GM03348 (cell line): Measurements from ENCODE around the gene PAM.
A peak's percentile ranks its signal among the peaks of the same experiment; 100 is the strongest.
"Not testable (repeated sequence)": the region's sequence is repeated elsewhere in the genome, so short reads cannot be mapped to it uniquely, and the experiment has no call there.

Experiments
- DNase-seq: peaks from one replicate; pipeline ENCODE4 v3.0.0; 2012; ENCODE audit warnings: low spot score

PAM gene

DNA sequence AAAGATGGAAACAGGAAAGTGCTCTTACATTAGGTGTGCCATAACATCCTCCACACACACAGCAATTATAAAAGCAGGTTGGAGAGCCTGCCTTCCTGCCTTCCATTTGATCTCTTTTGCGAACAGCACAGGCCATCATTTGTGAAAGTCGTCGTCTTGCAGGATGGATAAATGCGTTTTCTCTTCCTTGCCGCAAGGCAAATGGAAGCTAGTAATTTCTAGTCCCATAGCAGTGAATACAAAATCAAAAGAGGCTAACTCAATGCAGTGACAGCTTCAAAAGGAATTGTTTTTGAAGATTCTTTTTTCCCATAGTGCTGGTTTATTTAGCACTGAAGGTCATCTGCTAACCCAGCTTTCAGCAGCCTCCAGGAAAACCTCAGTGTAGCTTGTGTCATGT, 186.0 kb downstream of the PAM start:
- no peak for DNase-seq

DNA sequence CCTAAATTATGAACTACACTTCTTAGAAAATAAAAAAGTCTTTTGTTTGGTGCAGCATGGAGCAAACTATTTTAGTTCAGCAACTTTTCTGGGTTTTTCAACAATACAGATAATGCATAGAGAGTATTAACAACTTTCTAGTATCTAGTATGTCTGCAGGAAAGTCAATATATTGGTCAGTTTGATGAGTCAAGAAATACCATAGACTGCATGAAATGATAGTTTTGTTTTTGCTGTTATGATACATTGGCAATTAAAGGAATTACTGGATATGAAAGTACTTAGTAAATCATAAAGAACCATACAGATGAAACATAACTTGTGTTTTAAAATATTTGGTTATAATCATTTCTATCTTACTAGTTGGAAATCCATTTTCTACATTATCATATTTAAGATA, 191.3 kb downstream of the PAM start:
- DNase-seq: no peak

DNA sequence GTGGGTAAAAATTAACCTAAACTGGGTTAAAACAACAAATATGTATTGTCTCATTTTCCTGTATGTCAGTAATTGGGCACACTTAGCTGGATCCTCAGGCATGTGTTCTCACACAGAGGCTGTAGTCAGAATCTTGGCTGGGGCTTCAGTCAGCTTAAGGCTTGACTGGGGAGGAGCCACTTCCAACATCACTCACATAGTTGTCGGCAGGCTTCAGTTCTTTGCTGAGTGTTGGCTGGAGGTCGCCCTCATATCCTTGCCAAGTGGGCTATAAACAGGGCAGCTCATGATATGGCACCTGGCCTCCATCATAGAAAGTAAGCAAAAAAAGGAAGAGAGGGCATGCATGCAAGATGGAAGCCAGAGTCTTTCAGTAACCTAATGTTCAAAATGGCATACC, 191.9 kb downstream of the PAM start:
- no peak for DNase-seq

DNA sequence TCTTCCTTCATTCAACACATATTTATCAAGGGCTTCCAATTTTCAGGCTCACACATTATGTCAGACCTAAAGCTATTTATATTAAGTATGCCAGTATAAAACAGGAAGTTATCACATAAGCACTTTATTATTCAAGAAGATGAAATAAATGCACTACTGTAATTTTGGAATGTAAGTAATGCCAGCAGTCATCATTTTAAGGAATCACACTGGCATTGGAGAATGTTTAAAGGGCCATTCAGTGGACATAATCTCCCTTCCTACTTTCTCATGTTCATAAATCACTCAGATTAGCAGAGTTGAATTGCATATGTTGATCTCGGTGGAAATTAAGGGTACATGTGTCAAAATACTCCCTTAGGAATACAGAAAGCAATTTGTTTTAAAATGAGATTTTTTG, 200.4 kb downstream of the PAM start:
- DNase-seq: no peak

DNA sequence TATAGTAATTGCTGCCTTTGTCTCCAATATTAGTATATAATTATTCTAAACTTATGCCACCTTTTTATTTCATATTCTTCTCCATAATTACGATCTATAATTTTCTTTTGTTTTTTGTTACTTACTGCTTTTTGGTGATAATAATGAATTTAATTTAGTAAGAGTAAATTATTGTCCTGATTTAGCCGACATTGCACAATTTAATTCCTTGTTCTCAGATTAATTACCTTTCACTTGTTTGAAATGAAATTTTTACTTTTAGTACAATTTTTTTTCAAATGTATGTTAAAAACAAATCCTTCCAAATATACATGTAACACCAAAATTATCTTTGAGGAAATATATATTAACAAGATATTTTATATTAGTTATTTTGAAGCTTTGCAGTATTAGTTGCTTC, 201.5 kb downstream of the PAM start:
- DNase-seq: no peak

DNA sequence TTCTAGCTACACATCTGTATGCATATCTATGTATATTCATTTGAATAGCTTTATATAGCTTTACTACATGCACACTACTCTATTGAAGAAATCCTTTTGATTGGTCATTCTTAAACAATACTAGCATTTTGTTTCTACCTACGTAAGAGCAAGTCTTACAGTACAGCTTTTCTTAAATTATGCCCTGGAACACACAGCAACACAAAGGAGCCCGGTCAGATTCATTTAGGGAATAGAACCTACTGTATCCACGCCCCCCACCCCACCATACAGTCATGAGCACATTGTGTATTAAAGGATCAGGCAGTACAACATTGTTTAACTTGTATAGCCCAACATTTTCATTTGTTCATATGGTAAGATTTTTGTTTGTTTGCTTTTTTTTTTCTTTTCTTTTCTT, 202.0 kb downstream of the PAM start:
- DNase-seq: no peak

DNA sequence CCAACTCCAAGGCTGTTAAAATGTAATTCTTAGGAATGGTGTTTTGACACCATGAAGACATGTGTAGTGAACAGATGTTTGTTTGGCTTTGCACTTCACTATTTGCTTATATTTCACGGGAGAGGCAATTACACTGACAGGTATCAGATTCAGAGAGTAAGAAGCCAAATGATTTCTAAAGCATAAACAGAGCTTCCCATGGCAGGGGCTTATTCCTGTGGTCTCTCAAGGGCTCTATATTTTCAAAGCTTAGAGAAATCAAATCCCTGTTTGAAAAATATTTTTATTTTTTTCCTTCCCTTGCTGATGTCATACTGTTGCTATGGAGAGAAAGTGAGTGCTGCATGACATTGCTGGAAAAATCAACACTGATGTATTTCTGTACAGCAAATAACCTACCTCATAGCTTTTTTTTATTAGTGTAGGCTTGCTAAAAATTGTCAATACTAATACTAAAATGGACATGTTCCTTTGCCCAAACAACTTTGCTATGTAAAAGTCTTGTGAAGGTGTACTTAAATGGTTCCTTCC, 203.4 kb downstream of the PAM start:
- no peak for DNase-seq

DNA sequence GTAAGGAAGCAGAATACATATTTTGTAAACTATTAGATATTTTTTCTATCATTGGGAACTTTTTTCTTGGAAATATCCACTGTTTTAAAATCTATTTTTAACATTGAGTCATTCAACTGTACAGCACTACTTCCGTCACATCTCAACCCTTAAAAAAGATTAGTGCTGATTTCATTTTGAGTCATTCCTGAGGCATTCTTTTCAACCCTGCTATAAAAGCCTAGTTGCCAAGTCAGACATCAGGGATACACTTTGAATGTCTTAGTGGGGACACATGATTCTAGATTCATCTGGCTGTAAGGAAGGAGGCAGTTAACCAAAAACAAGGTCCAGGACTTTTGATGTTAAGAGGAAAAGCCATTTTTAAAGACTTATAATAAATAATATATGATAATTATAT, 203.9 kb downstream of the PAM start:
- peak; percentile 65 for DNase-seq

DNA sequence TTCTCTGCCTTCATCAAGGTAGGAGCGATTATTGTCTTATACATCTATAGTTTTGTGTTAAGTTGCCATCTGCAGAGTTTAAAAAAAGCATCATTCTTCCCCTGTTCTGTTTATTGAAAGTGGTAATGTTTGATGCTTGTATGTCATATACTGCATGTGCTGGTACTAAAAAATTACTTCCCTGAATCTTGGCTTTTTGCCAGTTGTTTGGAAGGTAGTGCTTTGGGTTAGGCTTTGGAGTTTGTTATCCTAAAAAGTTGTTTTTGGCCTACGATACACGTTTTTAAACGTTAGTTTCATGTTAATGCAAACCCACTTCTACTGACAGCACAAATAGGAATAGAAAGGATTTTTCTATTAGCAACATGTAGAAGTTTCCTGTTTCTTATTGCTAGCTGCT, 206.6 kb downstream of the PAM start:
- no peak for DNase-seq

DNA sequence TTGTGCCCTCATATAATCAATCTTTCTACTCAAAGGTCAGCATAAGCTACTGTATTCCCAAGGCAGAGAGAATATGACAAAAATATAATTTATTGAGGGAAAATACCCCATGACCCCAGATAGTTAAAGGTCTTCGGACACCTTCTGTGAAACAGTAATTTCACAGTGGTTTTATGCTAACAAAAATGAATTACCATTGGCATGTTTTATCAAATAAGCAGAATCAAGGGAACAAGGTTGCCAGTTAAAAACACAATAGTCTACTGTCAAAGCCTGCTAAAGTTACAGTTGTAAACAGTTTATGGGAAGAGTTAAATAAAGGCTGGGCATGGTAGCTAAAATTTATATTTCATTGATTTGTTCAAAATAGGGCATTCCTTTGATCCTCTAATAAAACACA, 210.5 kb downstream of the PAM start:
- no peak for DNase-seq

DNA sequence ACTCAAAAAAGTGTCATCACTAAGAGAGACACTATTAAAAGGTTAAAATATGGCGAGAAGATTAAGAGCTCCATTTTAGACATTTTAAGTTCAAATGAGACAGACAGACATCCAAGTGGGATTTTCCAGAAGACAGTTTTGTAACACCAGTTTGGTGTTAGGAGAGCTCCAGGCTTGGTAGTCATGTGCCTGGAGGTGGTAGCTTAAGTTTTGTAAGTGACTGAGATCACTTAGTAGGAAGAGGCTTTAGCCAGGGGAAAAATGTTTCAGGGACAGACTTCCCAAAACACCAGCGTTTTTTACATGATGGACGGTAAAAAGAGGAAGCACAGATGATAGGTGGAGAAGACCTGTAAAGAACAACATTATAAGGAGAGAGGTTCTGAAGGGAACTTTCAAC, 214.5 kb downstream of the PAM start:
- DNase-seq: no peak

DNA sequence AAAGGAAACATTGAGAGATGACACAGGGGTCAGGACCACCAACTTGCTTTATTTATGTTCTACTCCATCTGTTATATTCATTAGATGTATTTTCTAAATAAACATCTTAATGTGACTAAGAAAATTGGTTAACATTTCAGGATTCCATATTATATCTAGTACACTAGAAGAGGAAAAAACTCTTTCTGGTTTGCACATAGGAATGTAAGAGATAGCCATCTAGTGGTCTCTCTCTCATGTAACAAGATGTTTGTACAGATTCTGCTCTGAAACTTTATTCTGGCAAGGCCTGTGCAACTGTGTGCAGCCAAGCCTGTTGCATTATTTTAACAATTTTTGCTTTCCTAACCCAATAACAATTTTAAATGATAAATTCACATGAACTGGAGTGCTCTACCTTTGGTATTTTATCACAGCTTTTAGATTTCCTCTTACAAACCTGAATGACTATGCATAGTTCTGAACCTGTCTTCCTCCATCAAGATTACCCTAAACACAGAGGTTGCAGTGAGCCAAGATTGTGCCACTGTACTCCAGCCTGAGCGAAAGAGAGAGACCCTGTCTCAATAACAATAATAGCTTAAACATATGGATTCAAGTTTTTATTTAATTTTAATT, 216.7 kb downstream of the PAM start:
- DNase-seq: peak; percentile 66

DNA sequence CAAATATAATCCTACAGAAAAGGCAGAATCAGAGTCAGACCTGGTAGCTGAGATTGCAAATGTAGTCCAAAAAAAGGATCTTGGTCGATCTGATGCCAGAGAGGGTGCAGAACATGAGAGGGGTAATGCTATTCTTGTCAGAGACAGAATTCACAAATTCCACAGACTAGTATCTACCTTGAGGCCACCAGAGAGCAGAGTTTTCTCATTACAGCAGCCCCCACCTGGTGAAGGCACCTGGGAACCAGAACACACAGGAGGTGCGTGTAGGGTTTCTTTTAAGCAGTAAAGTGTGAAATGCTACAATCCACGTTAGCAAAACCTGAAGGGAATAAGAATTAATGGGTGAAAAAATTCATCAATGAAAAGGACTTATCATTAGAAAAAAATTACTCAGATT, 219.1 kb downstream of the PAM start:
- DNase-seq: no peak

DNA sequence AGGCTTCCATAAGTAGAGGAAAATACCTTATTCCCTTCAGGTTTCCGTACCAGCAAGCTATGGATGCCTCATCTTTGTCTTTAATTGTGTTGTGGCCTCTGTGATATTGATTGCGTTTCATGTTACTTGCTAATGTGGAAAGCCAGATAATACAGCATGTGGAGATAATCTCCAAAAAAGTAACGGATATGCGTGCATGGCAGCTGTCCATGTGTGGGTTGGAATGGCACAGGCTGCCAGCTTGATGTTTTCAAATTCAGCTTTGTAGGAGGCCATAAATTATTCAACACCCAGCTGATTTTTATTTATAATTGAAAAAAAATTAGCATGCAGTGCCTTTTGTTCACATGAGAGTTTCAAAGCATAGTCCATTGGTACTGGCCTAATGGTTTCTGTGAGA, 219.9 kb downstream of the PAM start:
- DNase-seq: peak; percentile 7

DNA sequence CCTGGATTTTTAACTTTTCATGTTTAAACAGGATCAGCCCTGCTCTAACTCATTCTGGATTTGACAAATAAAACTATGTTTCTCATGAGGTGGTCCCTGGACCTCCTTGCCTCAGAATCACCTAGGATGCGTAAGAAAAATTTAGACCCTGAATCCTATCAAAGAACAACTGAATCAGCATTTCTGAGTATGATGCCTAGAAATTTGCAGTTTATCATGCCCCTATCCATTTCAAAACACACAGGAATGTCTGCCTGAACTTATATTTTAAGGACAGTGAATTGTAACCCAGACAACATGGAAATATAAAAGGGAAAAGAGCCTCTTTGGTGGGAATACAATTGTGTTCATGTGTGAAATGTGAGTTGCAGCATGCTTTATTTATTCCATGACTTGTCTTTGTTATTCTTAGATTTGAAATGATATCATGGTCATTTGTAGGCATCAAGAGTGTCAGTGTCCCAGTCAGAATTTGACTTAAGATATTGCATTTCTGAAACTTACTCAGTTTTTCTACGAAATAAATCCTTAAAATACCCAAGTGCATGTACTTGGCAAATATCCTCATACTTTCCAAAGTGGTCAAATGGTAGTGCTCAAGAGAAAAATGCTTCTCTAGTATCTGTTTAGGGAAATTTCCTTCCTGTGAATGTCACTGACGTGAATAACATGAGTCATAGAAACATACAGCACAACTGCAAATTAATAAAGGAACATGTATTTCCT, 220.5 kb downstream of the PAM start:
- peak; percentile 32 for DNase-seq

DNA sequence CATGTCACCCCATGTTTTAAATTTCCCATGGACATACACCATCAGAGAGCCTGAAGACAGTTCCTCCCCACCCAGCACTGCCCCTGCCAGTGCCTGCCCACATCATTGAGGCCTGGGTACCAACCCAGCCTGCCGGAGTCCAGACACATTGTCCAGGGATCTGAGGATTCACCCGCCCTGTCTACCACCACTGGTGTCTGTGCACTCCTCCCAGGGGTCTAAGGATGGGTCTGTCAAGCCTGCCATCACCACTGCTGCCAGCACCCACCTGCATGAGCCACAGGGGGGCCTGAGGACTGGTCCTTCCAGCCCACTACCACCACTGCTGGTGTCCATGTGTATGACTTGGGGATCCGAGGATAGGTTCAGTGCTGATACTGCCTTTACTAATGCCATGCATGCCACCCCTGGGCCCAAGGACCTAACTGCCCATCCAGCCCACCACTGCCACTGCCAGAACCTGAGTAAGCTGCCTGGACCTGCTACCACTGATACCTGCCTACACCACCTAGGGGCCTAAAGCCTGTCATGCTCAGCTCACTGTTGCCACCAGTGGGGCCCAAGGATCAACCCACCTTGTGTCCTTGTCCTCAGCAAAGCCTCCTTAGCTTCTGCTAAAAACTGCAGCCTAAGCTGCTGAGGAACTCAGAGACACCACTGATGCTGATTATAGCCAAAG, 227.0 kb downstream of the PAM start:
- DNase-seq: no peak

DNA sequence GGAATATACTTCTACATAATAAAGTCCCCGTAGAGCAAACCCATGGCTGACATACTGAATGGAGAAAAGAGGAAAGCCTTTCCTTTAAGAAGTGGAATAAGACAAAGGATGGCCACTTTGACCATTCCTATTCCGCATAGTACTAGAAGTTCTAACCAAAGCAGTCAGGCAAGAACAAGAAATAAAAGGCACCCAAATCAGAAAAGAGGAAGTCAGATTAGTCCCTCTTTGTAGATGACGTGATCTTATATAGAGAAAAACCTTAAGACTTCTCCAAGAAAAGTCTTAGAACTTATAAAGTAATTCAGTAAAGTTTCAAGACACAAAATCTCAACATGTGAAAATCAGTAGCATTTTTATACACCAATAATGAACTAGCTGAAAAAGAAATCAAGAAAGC, 231.0 kb downstream of the PAM start:
- DNase-seq: no peak

DNA sequence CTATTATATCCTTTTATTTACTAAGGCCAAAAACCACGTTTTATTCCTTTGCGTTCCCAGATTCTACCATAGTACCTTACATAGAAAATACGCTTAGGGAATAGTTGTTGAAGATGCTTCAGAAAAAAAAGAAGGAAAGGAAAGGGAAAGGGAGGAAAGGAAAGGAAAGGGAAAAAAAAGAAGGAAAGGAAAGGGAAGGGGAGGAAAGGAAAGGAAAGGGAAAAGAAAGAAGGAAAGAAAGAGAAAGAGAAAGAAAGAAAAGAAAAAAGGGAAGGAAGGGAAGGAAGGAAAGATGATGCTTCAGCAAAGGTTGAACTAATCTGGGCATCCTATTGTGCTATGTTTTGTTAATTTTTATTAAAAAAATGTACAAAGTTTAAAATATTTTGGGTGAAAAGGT, 233.4 kb downstream of the PAM start:
- DNase-seq: no peak

DNA sequence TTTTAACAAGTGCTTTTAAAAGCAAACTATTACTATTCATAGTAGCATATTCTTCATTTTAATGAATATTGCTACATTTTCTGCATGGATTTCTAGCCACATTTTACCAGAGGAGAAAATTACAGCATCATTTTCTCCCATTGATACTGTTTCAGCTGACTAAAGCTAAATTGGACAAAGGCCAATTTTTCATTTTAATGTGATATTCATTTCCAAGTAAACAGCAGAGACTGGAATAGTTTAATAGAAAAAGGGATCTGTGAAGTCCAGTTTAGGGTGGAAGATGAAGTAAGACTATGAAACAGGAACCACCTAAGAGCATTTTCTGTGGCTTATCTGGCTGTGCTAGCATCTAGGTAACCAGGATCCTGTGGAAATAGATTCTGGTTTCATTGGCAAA, 236.7 kb downstream of the PAM start:
- no peak for DNase-seq

DNA sequence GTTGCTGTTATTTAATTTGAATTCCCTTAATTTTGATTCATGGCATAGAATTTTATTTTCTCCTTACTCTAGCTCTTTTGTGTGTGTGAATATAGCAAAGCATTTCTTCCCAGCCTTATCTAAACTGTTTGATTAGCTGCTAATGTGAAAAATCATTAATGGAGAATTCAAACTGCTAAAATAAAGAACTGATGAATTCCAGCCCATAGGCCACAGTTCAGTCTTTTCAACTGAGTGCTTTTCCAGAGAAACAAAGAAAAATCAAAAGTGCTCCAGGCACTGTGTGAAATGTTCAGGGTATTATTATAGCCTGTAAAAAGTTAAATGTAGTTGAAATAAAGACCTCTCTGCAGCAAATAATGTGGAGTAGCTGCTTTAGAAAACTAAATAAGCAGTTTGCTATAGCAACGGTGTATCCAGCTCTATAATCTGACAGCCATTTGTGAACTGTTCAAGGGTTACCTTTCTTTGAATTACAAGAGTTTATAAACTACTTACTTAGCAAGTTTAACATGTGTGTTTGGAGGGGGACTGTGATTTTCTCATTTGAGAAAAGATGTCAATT, 241.0 kb downstream of the PAM start:
- DNase-seq: no peak

DNA sequence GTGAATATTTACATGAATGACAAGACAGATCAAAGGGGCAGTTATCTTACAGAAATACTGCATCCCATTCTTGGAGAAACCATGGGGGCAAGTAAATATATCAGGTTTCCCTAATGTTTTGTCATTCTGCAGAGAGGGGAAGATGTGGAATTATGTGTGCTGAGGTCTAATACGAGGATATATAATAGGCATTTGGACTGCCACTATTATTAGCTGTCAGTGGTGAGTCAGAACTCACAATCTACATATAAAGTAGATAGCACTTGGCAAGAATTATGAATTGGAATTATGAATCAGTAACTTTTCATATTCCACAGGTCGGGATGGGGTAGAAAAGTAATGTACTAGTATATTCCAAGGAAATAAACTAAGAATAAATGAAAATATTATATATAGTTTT, 243.1 kb downstream of the PAM start:
- DNase-seq: no peak

DNA sequence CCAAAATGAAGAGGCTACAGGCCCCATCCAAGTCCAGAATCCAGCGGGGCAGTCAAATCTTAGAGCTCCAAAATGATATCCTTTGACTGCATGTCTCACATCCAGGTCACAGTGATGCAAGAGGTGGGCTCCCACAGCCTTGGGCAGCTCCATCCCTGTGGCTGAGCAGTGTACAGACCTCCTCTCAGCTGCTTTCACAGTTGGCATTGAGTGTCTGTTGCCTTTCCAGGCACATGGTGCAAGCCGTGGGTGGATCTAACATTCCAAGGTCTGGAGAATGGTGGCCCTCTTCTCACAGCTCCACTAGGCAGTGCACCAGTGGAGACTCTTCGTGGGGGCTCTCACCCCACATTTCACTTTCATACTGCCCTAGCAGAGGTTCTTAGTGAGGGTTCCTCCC, 244.1 kb downstream of the PAM start:
- no peak for DNase-seq

DNA sequence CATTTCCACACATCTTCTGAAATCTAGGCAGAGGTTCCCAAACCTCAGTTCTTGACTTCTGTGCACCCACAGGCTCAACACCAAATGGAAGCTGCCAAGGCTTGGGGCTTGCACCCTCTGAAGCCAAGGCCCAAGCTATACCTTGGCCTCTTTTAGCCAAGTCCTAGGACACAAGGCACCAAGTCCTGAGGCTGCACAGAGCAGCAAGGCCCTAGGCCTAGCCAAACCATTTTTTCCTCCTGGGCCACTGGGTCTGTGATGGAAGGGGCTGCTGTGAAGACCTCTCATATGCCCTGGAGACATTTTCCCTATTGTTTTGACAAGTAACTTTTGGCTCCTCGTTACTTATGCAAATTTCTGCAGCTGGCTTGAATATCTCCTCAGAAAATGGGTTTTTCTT, 244.5 kb downstream of the PAM start:
- not testable (repeated sequence) for DNase-seq
